AG09319 (cell line): ENCODE data around the gene HOXB2.
"Not testable (repeated sequence)": the region's sequence is repeated elsewhere in the genome, so short reads cannot be mapped to it uniquely, and the experiment has no call there.

Experiments
- DNase-seq: peaks from one replicate; pipeline ENCODE4 v3.0.0-alpha.2; 2010; ENCODE audit warnings: low read depth; ENCODE audit errors: extremely low read depth
- TF ChIP-seq, protein P1 (sequence below): IDR thresholded peaks from 2 replicates; pipeline ENCODE4 v1.5.1; 2011; ENCODE audit warnings: low read depth, mild to moderate bottlenecking, inconsistent platforms, low read length, moderate library complexity

The HOXB2 gene

DNA sequence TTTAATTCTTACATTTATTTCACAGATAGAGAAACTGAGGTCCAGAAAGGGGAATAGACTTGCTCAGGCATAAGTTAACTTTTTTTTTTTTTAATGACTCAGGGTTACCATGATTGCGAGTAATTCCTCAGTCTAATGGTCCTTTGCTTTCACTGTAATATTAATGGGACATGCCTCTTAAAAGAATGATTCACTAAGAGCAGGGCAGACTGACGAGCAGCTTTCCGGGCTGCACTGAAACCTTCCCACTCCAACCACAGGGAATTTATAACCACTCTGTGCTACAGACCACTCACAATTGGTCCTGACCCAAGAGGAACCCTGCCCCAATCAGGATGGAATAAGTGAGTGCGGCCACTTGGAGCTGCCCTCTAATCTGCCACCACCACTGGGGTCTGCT lies 5.7 kb downstream of the HOXB2 start:
- no peak for DNase-seq
- TF ChIP-seq, protein P1, sequence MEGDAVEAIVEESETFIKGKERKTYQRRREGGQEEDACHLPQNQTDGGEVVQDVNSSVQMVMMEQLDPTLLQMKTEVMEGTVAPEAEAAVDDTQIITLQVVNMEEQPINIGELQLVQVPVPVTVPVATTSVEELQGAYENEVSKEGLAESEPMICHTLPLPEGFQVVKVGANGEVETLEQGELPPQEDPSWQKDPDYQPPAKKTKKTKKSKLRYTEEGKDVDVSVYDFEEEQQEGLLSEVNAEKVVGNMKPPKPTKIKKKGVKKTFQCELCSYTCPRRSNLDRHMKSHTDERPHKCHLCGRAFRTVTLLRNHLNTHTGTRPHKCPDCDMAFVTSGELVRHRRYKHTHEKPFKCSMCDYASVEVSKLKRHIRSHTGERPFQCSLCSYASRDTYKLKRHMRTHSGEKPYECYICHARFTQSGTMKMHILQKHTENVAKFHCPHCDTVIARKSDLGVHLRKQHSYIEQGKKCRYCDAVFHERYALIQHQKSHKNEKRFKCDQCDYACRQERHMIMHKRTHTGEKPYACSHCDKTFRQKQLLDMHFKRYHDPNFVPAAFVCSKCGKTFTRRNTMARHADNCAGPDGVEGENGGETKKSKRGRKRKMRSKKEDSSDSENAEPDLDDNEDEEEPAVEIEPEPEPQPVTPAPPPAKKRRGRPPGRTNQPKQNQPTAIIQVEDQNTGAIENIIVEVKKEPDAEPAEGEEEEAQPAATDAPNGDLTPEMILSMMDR = no peak

DNA sequence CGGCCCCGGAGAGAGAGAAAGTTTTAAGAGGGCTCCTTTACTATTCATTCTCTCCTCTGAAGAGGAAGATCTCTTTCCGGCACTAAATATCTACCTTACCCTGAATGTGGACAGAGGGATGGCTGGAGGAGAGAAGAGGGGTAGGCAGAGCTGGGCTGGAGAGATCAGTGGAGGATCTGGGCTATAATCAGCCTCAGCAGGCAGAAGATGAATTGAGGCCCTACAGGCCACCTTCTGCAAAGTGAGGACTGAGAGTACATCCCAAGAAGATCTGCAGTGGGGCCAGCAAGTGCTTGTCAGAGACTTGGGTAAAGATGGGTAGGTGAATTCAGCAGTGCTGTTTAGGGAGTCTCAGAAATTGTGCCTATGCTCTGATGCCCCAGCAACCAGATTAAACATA lies 7.6 kb downstream of the HOXB2 start:
- TF ChIP-seq, protein P1 = no peak
- no peak for DNase-seq

DNA sequence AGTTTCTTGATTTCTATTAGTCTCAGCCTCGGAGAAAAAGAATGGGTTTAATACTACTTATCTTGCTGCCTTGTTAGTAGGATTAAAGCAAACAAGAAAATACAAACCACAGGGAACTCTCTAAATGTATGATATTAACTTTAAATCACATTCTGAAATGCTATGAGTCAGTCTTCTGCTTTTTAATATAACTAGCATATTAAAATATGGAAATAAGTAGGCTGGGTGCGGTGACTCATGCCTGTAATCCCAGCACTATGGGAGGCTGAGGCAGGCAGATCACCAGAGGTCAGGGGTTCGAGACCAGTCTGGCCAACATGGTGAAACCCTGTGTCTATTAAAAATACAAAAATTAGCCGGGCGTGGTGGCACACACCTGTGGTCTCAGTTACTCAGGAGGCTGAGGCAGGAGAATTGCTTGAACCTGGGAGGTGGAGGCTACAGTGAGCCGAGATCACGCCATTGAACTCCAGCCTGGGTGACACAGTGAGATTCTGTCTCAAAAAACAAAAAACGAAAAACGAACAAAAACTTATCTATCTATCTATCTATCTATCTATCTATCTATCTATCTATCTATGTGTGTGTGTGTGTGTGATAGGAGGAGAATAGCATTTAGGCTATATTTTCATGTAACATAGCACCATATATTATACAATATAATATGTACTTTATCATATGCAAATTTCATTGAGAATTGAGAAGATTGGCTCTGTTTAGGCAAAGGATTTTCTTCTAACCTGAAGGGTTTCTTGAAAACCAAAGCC lies 8.9 kb downstream of the HOXB2 start:
- not testable (repeated sequence) for DNase-seq

DNA sequence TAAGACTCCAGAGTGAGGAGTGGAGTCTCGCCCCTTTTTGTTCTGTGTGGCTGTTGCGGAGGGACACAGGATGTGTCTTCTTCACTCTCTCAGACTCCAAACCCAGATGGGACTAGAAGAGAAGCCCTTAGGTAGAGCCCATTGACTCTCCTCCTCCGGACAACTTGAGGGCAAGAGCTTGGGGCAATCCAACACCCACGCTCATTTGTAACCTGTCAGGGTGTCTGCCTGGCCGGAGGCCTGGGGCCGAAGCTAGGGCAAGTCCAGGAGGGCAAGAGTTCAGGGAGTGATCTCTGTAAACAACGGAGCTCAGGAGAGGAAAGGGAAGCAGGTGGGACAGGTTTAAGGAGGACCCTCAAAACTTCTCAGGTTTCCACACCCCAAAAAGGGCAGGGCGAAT lies 12.6 kb downstream of the HOXB2 start:
- TF ChIP-seq, protein P1 = no peak
- no peak for DNase-seq

DNA sequence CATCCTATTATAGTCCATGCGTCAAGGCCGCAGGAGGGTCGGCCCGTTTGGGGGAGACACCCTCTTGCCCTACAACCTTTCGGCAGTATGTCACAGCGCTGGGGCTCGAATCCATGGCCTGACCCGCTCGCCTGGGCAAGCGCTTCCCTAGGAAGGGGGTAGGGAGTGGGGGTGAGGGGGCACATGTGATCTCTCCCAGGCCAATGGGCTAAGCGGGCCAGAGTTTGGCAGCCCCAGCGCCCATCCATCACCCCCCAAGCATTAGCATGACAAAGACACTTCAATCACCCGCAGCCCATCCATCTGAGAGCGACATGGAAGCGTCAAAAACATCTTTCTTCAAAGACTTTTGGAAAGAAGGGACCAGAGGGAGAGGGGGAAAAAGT lies 14.0 kb downstream of the HOXB2 start, which contains the start of gene HOXB1:
Gene HOXB1 (minus strand): TSS at position 125 of the 386 bp plus-strand sequence. CDS start 107 bp downstream, at position 18.
- TF ChIP-seq, protein P1 = no peak
- no peak for DNase-seq

DNA sequence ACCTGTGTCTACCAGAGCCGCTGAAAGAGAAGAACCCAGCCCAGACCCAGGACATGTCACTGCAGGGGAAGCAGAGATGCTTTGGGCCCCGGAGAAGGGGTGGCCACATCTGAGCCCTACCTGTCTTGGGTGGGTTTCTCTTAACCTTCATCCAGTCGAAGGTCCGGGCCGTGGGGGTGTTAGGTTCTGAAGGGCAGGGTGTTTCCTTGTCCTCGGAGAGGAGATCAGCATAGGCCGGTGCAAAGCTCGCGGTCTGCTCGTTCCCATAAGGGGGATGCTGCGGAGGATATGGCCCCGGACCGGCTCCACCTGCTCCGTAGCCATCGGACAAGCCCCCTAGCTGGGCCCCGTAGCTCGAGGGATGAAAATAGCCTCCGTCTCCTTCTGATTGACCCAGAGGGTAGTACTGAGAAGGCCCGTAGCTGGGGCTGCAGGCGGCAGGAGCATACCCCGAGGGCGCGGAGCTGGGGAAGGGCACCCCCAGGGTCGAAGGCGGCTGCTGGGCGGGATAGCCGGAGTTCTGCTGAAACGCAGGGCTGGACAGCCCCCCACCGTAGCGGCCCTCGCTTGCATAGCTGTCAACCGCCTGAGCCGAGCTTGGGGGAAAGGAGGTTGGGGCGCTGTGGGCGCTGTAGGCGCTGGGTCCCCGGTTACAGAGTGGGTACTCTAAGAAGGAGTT lies 14.6 kb downstream of the HOXB2 start:
- TF ChIP-seq, protein P1 = no peak
- no peak for DNase-seq

DNA sequence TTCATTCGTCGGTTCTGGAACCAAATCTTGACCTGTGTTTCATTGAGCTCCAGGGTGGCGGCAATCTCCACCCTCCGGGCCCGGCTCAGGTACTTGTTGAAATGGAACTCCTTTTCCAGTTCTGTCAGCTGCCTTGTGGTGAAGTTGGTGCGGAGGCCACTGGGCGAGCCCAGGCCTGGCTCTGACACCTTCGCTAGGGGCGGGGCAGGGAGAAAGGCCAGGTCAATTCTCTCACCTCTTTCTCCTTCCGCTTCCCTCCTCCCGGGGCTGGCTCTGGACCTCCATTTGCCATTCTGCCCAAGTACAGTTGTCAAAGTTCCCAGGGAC lies 15.3 kb downstream of the HOXB2 start:
- DNase-seq = no peak
- TF ChIP-seq, protein P1 = no peak
